HG02840 (cell line): ENCODE results near the gene DDX39B.
"Not testable (repeated sequence)": the region's sequence is repeated elsewhere in the genome, so short reads cannot be mapped to it uniquely, and the experiment has no call there.

ENCODE experiments used
- ATAC-seq: cut with Tn5 transposase; IDR thresholded peaks from one replicate; pipeline ENCODE4 v1.9.1; 2021; ENCODE audit warnings: mild to moderate bottlenecking, moderate library complexity, moderate number of reproducible peaks; ENCODE audit not compliant: unreplicated experiment, low FRiP score

The DDX39B gene

DNA sequence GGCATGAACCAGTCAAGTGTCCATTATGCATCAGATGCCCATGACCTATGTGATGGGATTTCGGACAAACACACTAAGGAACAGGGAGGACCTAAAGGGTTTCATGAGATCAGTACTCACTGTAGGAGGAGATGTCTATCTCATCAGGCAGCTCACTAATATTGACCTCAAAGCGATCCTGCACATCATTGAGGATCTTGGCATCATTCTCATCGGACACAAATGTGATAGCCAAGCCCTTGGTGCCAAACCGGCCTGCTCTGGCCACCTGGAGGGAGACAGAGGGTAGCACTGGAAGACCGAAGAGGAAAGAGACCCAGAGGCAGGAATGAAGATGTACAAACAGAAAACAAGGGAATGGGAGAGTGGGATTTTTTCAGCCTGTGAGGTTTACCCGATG lies 11.1 kb downstream of the DDX39B start:
- no peak for ATAC-seq

DNA sequence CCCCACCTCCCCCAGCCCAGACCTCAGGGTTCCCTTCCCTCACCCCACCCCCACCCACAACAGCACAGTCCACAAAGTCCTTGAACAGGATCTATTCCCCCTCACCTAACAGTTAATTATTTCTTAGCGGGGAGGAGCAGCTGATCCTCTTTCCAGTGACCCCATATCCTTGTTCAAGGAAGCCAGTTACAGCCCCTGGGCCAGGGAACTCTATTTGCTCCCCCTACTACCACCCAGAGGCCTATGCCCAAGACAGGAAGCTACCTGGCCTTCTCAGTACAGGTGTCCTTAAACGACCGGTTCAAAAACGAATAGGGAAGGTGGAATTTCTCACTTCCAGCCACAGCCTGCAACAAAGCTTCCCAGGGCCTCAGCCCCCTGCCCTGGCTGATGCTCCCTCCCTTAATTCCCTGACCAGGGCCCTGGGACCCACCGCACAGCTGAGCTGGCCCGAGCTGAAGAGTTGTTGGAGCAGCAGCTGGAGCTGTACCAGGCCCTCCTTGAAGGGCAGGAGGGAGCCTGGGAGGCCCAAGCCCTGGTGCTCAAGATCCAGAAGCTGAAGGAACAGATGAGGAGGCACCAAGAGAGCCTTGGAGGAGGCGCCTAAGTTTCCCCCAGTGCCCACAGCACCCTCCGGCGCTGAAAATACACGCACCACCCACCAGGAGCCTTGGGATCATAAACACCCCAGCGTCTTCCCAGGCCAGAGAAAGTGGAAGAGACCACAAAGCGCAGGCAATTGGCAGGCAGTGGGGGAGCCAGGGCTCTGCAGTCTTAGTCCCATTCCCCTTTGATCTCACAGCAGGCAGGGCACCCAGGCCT lies 12.3 kb downstream of the DDX39B start:
- no peak for ATAC-seq

GRCh38 chr6:31528821-31529328 lies 12.9 kb downstream of the DDX39B start, which contains the start of gene MCCD1:
MCCD1 (plus strand) TSS chr6:31528962; CDS start chr6:31529015, 53 bp downstream.
- no peak for ATAC-seq

DNA sequence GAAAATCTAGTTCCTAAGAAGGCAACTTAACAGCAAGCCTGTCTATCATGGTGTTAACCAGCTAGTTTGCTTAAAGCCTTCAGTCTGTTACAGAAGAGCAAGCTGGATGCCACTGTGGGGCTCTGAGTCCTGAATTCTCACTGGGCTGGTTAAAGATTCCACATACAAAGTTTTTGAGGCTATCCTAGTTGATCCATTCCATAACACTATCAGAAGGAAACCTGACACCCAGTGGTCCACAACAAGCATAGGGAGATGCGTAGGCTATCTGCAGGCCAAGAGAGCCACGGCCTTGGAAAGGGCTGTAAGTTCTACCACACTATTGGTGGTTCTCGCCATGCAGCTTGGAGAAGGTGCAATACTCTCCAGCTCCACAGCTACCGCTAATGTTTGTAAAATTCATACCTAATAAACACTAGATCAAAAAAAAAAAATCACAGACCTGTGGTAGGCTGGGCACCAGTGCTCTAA lies 13.5 kb downstream of the DDX39B start:
- ATAC-seq = no peak

- ATAC-seq = no peak
Observed at GRCh38 chr6:31525932-31526591, 15.7 kb downstream of the DDX39B start.

- ATAC-seq = no peak
Observed at GRCh38 chr6:31525553-31525931, 16.3 kb downstream of the DDX39B start.

GRCh38 chr6:31521835-31522234 lies 20.0 kb downstream of the DDX39B start:
- no peak for ATAC-seq

DNA sequence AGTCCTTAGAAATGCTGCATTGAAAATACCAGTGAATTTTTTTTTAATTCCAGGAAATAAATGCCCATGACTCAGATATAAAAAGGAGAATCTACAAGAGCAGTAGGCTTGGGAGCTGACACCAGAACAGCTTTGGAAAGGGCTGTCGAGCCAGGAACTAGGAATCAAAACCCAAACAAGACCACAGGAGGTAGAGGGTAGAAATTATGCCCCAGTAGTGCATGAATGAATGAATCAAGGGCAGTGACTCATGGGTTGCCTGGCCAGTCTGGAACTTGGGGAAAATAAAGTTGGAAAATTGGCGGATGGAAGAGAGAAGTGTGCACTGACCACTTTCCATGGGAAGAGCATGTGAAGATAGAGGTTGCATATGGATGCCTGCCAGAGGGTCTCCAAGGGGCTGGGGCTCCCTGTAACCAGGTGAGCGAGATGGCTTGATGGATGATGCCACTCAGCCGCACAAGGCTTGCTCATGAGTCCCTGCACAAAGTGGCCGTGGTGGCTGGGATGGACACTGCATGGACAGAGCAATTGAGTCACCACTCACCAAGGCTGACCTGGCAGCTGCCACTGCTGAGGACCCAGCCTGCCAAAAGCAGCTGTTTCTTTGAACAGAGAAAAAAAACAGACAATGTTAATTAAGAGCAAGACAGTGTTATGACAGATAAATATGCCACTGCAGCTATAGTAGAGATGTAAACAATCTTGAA lies 28.2 kb downstream of the DDX39B start:
- no peak for ATAC-seq

- no peak for ATAC-seq
Observed at GRCh38 chr6:31510007-31510406, 31.8 kb downstream of the DDX39B start.

- not testable (repeated sequence) for ATAC-seq
Observed at GRCh38 chr6:31509036-31509435, 32.8 kb downstream of the DDX39B start.

GRCh38 chr6:31502586-31502985 lies 39.2 kb downstream of the DDX39B start:
- ATAC-seq = no peak

GRCh38 chr6:31499648-31500047 lies 42.2 kb downstream of the DDX39B start:
- ATAC-seq = not testable (repeated sequence)

DNA sequence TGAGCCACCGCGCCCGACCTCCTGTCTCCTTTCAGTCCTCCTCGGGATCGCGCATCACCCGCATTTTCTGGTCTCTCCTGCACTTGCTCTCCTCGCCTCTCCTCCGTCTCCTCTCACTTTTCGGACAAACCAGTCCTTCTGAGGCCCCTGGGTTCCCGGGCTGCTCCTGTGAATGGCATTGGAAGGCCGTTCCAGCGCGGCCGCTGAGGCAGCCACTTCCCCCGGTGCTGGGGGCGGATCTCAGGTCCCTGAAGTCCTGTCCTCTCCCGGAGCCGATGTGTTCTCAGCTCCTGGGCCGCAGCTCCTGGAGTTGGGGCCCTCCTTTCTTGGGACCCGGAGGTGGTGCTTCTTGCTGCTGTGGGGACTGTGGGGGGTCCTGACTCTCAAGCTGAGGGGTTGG lies 43.1 kb downstream of the DDX39B start:
- no peak for ATAC-seq

GRCh38 chr6:31497531-31498476 lies 44.0 kb downstream of the DDX39B start, which contains the start of gene MICB:
MICB (plus strand) TSS chr6:31498145; CDS start chr6:31498194, 49 bp downstream.
- ATAC-seq = peak; percentile 47

DNA sequence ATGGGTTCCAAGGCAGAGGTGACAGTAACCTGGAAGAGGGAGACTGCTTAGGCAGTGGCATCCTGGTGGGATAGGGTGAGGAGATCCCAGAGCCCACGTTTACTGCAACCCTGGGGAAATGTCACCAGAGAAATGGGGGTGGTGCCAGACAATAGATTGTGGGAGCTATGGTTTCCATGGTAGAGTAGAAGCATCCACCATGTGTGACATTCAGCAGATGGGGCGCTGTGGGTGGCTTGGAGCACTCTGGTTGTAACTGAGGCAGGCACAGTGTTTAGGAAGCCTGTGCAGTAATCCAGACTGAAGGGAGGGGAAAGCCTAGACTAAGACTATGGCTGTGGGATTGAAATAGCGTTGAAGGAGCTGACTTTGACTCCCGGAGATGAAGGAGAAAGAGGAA lies 45.0 kb downstream of the DDX39B start:
- not testable (repeated sequence) for ATAC-seq

- no peak for ATAC-seq
Observed at GRCh38 chr6:31495580-31495979, 46.2 kb downstream of the DDX39B start.

DNA sequence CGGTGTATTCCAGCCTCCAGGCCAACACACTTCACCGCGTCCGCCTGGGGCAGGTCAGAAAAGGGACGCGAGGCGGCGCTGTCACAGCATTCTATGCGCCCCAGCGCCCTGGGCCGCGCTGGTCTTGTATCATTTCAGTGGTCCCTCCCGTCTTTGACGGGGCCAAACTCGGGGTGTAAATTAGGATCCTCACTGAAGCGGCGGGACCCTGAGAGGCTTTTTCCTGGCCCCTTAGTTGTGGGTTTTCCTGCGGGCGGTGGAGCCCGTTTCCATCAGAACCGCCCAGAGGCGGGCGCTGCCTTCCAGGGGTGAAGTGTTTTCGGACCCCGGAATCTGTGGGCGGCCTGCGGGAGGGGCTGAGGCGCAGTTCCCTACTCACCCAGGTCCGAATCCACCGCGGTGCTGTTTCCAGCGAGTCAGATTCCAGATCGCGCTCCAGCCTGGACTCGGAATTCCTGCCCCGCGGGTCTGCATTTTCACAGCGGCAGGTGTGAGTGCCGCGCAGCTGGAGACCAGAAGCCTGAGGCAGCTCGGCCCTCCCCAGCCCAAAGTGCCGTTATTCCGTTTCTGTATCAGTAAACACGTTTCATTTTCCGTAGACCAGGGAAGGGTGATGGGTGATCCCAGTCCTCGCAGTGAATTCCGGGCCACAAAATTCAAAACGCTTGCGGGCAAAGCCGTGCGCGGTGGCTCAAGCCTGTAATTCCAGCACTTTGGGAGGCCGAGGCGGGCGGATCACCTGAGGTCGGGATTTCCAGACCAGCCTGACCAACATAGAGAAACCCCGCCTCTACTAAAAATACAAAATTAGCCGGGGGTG lies 47.7 kb downstream of the DDX39B start:
- ATAC-seq = no peak

DNA sequence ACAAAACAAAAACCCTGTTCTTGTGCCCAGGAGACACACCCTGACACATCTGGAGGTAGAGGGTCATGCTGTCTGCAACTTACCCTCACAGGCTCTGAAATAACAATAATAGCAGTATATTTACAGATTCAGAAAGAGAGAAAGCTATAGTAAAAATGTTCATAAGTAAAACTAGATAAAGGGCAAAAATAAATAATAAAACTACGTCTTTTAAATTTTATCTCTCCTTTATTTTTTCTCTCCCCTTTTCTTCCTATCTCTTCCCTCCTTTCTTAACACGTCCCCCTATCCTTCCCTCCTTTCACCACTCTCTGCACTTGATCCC lies 48.3 kb downstream of the DDX39B start:
- ATAC-seq = not testable (repeated sequence)
